Stimulated activated CD8-positive, alpha-beta memory T cell treated with anti-CD3 and anti-CD28 coated beads, Interleukin-12 subunit alpha, Interleukin-12 subunit beta, amount 100 ng/mL, for 1 hour (primary cell): ENCODE results near the gene PRKCA.

ENCODE experiments used
- DNase-seq: peaks from one replicate; pipeline ENCODE4 v3.0.0-alpha.2; 2020; ENCODE audit warnings: low read depth

PRKCA gene

DNA sequence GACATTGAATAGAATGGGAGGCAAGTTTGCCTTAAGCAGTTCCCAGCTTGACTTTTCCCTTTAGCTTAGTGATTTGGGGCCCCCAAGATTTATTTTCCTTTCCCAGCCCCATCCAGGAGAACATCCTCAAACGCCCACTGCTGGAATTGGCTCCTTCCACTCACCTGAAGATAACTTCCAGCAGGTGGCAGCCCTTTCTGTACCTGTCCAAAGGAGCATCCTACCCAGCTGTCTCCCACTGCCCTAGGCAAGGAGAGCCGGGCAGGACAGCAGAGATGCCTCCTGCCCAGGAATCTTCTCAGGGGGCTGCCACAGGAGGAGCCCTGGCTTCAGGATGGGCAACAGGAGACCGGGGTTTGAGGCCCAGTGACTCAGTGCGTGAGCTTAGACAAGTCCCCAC lies 538.9 kb downstream of the PRKCA start:
- DNase-seq: no peak

GRCh38 chr17:66841744-66842143 lies 539.3 kb downstream of the PRKCA start:
- DNase-seq: no peak

DNA sequence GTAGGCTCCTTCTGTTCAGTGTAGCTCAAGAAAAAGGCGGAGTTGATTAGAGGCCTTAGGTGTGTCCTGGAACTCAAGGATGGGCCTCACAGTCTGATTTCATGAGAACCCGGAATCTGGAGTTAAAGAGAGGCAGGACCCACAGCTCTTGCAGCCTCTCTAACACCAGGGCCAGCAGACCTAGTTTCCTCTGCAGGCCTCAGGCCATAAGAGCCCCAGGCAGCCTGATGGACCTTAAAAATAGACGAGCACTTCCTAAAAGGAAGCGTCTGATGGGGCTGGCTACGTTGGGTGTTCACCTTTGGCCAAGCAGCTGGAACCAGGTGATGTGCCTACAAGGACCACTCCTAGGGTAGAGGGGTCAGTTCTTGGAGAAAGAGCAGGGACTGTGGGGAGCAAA lies 540.1 kb downstream of the PRKCA start:
- no peak for DNase-seq

DNA sequence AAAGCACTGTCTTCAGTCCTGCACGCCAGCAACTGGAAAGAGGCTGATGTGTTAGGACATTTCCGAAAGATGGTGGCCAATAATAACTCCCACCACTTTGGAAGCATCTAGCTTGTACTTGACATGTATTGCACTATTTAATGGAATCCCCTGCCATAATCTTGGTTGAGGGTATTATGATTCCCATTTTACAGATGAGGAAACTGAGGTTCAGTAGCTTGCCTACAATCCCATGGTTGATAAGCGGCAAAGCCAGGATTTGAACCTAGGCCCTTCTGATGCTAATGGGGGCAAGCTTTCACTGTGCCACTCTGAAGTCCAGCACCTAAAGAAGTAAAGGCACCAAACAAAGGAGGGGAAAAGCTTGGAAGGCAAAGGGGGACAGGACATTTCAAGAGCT lies 540.5 kb downstream of the PRKCA start:
- DNase-seq: no peak

- DNase-seq: no peak
Observed at GRCh38 chr17:66843627-66844026, 541.2 kb downstream of the PRKCA start.

GRCh38 chr17:66847704-66848103 lies 545.3 kb downstream of the PRKCA start:
- DNase-seq: no peak

DNA sequence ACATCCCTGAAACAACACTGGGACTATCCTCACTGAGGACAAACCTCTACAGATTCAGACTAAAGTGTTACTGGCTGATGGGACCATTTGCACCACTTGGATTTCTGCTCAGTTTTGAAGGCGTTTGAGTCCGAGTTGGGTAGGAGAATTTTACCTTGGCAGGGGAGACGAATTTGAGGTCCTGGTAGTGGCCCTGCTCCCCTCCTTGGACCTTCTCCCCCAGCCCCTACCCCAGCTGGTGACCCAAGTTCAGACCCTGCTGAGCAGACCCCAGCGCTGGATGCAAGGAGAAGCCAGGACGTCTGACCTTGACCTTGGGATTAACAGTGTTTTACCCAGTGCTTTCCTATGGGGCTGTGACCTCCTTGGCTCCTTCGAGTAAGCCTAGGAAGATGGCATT lies 546.1 kb downstream of the PRKCA start:
- DNase-seq: no peak

GRCh38 chr17:66849032-66849655 lies 546.7 kb downstream of the PRKCA start:
- no peak for DNase-seq

GRCh38 chr17:66849851-66850580 lies 547.6 kb downstream of the PRKCA start:
- no peak for DNase-seq

GRCh38 chr17:66850692-66851091 lies 548.3 kb downstream of the PRKCA start:
- DNase-seq: no peak

DNA sequence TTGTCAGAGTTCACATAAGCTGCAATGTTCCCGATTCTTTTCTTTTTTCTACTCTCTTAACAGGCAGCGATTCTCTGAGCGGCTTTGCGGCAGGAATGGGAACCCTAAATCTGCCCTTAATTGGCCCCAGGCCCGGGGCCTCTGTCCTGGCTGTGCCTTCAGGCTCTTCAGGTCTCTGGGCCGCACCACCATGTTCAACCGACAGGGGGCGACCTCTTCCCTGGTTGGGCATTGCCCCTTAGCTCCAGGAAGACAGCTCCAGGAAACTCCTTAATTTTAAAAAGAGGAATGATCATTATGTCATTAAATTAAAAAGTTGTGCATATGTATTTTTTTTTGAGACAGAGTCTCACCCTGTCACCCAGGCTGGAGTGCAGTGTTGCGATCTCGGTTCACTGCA lies 552.8 kb downstream of the PRKCA start:
- DNase-seq: no peak

GRCh38 chr17:66858226-66859083 lies 556.0 kb downstream of the PRKCA start:
- no peak for DNase-seq

- no peak for DNase-seq
Observed at GRCh38 chr17:66859353-66859752, 556.9 kb downstream of the PRKCA start.

- DNase-seq: no peak
Observed at GRCh38 chr17:66860204-66860603, 557.8 kb downstream of the PRKCA start.
